ENCODE results near the gene PPIC. TPM values are rescaled to one million over a fixed set of nuclear protein-coding genes. Genes with fewer than 3 reads are reported as not detected.

The PPIC gene
- total RNA-seq, 3 donors from 2014 or later, result 49.7 to 68.8 (median 50.8) TPM

GRCh38 chr5:123007182-123007581, 29.3 kb downstream of the PPIC start:
- Histone ChIP-seq H3K4me1 (ENCODE audit: low read depth) (no peaks in the 10 kb centered on the region), H3K9me3 (no peaks in the 10 kb centered on the region), H3K36me3 (ENCODE audit: low read depth) (no peaks in the 10 kb centered on the region), H3K4me3 (no peak overlapping the region)
- TF ChIP-seq CTCF (IDR thresholded peaks at IDR 0.05), result no peak
- no peak for DNase-seq
- no peak for ATAC-seq
- intact Hi-C loops (cut with DNase I, micrococcal nuclease), result no loop called here

GRCh38 chr5:123001808-123002207, 34.7 kb downstream of the PPIC start:
- no peak for DNase-seq
- no peak for ATAC-seq
- intact Hi-C loops (cut with DNase I, micrococcal nuclease), result no loop called here
- H3K36me3 ChIP-seq (ENCODE audit: low read depth), result no peaks in the 10 kb centered on the region
- H3K9me3 ChIP-seq, result no peaks in the 10 kb centered on the region
- no peak overlapping the region for H3K4me3 ChIP-seq
- TF ChIP-seq CTCF (IDR thresholded peaks at IDR 0.05), result no peak
- no peaks in the 10 kb centered on the region for H3K4me1 ChIP-seq (ENCODE audit: low read depth)

GRCh38 chr5:123000731-123001130, 35.8 kb downstream of the PPIC start:
- ATAC-seq, result no peak
- peak in 1 of 3 donors; percentile 16 for DNase-seq
- H3K4me1 ChIP-seq (ENCODE audit: low read depth), result no peaks in the 10 kb centered on the region
- intact Hi-C loops (cut with DNase I, micrococcal nuclease), result no loop called here
- no peak overlapping the region for H3K4me3 ChIP-seq
- H3K9me3 ChIP-seq, result no peaks in the 10 kb centered on the region
- TF ChIP-seq CTCF (IDR thresholded peaks at IDR 0.05), result no peak
- H3K36me3 ChIP-seq (ENCODE audit: low read depth), result no peaks in the 10 kb centered on the region

- DNase-seq (peak in 1 of 3 donors; percentile 12), ATAC-seq (no peak)
- Histone ChIP-seq H3K36me3 (ENCODE audit: low read depth) (no peaks in the 10 kb centered on the region), H3K9me3 (no peaks in the 10 kb centered on the region), H3K4me1 (ENCODE audit: low read depth) (no peaks in the 10 kb centered on the region), H3K4me3 (no peak overlapping the region)
- intact Hi-C loops (cut with DNase I, micrococcal nuclease), result no loop called here
- no peak for TF ChIP-seq CTCF (IDR thresholded peaks at IDR 0.05)
Measured at GRCh38 chr5:122999947-123000563, 36.5 kb downstream of the PPIC start.

GRCh38 chr5:122997294-122997693, 39.2 kb downstream of the PPIC start:
- DNase-seq (no peak), ATAC-seq (no peak)
- H3K4me1 ChIP-seq (ENCODE audit: low read depth), result no peaks in the 10 kb centered on the region
- no peaks in the 10 kb centered on the region for H3K36me3 ChIP-seq (ENCODE audit: low read depth)
- TF ChIP-seq CTCF (IDR thresholded peaks at IDR 0.05), result no peak
- intact Hi-C loops (cut with DNase I, micrococcal nuclease), result no loop called here
- no peaks in the 10 kb centered on the region for H3K9me3 ChIP-seq
- H3K4me3 ChIP-seq, result no peak overlapping the region

GRCh38 chr5:122996091-122996490, 40.4 kb downstream of the PPIC start:
- H3K9me3 ChIP-seq, result no peaks in the 10 kb centered on the region
- no peaks in the 10 kb centered on the region for H3K36me3 ChIP-seq (ENCODE audit: low read depth)
- no peak overlapping the region for H3K4me3 ChIP-seq
- intact Hi-C loops (cut with DNase I, micrococcal nuclease), result no loop called here
- DNase-seq, result no peak
- no peaks in the 10 kb centered on the region for H3K4me1 ChIP-seq (ENCODE audit: low read depth)
- no peak for TF ChIP-seq CTCF (IDR thresholded peaks at IDR 0.05)
- no peak for ATAC-seq

All from mucosa of descending colon (tissue), 3 donors.